HepG2 (cell line): Measurements from ENCODE around the gene DMAC1. TPM values are rescaled to one million over a fixed set of nuclear protein-coding genes. Genes with fewer than 3 reads are reported as not detected.

ENCODE experiments used
- ATAC-seq: fragments of 200-7000 bp; cut with Tn5 transposase; 3 replicates; pipeline ENCODE4 v1.9.1; 2020; ENCODE audit warnings: mild to moderate bottlenecking, moderate library complexity
- BruUV-seq: library from RNA; stranded (reverse); fragments of 400-500 nt; replicated peaks from 2 replicates; lab custom pipeline; 2021; lab: Mats Ljungman, UMichigan
- CTCF ChIA-PET: fragments of 300-600 bp; formaldehyde crosslinking; extraction: SDS; loops from one replicate; lab custom pipeline; 2021; ENCODE audit warnings: low total read pairs, inconsistent platforms, low intra/inter-chr PET ratio; lab: Yijun Ruan, JAX
- POLR2A ChIA-PET: fragments of 350-600 bp; sonication (Branson Sonifier 250); formaldehyde crosslinking; loops from one replicate; lab custom pipeline; 2020; ENCODE audit warnings: antibody characterized with exemption, inconsistent platforms; lab: Yijun Ruan, JAX
- DNase-seq: peaks from one replicate; pipeline ENCODE4 v3.0.0-alpha.2; 2015; ENCODE audit warnings: low spot score
- FAIRE-seq: peaks from 3 replicates; lab custom pipeline; 2011; peaks lifted over from hg19 to GRCh38; lab: Jason Lieb, UNC
- H2AFZ ChIP-seq: one replicate; pipeline ENCODE4 v1.6.1; 2011; ENCODE audit warnings: low read length, inconsistent platforms
- H3K27ac ChIP-seq: fragments of 300-600 bp; 3 replicates; pipeline ENCODE4 v1.8.0; 2011; ENCODE audit warnings: mixed run types, mild to moderate bottlenecking, mixed read lengths, low read length, inconsistent platforms; ENCODE audit not compliant: insufficient read depth; ENCODE audit errors: extremely low read length
- H3K27me3 ChIP-seq, 2 experiments: fragments of 200-600 bp in 1 of 2; 2 replicates in 1 of 2; 3 replicates in 1 of 2; pipeline versions ENCODE4 v1.6.0 to v1.8.0; 2011; ENCODE audit warnings: low read length in 2 of 2, mild to moderate bottlenecking in 2 of 2, moderate library complexity in 2 of 2, inconsistent platforms in 1 of 2; ENCODE audit not compliant: insufficient read depth in 2 of 2, control insufficient read depth in 1 of 2
- H3K36me3 ChIP-seq, 2 experiments: fragments of 200-600 bp in 1 of 2; replicated peaks in 1 of 2; 2 replicates in 1 of 2; 3 replicates in 1 of 2; pipeline versions ENCODE4 v1.5.1 to v1.8.0; 2011; ENCODE audit warnings: low read length in 2 of 2, inconsistent platforms in 1 of 2; ENCODE audit not compliant: insufficient read depth in 2 of 2, control insufficient read depth in 1 of 2
- H3K4me1 ChIP-seq: 2 replicates; pipeline ENCODE4 v1.5.1; 2012; ENCODE audit warnings: low read length, inconsistent platforms; ENCODE audit not compliant: insufficient read depth
- H3K4me2 ChIP-seq: 2 replicates; pipeline ENCODE4 v1.6.0; 2011; ENCODE audit warnings: low read depth, low read length, inconsistent platforms
- H3K4me3 ChIP-seq, 3 experiments: fragments of 200-600 bp in 1 of 3; sonication (generic), shearing (Covaris generic) in 1 of 3; replicated peaks in 1 of 3; 2 replicates each; pipeline ENCODE4 v1.5.1; 2011 to 2016; ENCODE audit warnings: low read length in 3 of 3, inconsistent platforms in 2 of 3, low read depth in 2 of 3, mild to moderate bottlenecking in 2 of 3, control low read depth in 1 of 3, mixed read lengths in 1 of 3; ENCODE audit not compliant: insufficient read depth in 1 of 3
- H3K79me2 ChIP-seq: one replicate; pipeline ENCODE4 v1.6.1; 2011; ENCODE audit warnings: low read length, inconsistent platforms; ENCODE audit not compliant: insufficient read depth
- H3K9ac ChIP-seq: 2 replicates; pipeline ENCODE4 v1.6.0; 2011; ENCODE audit warnings: mild to moderate bottlenecking, low read depth, low read length, inconsistent platforms; ENCODE audit not compliant: insufficient read depth
- H3K9me3 ChIP-seq: 2 replicates; pipeline ENCODE4 v1.5.1; 2012; ENCODE audit warnings: mild to moderate bottlenecking, low read length
- H4K20me1 ChIP-seq: 2 replicates; pipeline ENCODE4 v1.6.0; 2011; ENCODE audit warnings: inconsistent platforms, mild to moderate bottlenecking, low read length, moderate library complexity; ENCODE audit not compliant: insufficient read depth
- ELF1 ChIP-seq: sonication (generic); formaldehyde crosslinking; IDR thresholded peaks from 2 replicates; pipeline ENCODE4 v1.4.0; 2020; ENCODE audit warnings: missing genetic modification reagents
- FOXK2 ChIP-seq: fragments of 450-650 bp; IDR thresholded peaks from 2 replicates; pipeline ENCODE4 v1.6.1; 2016
- HNRNPH1 ChIP-seq: fragments of 200-400 bp; formaldehyde crosslinking; optimal IDR thresholded peaks from 2 replicates; pipeline ENCODE3; 2017; ENCODE audit warnings: mild to moderate bottlenecking, low read depth, low read length
- IKZF1 ChIP-seq: fragments of 450-650 bp; IDR thresholded peaks from 2 replicates; pipeline ENCODE4 v1.7.1; 2016
- KAT2B ChIP-seq: fragments of 150-350 bp; IDR thresholded peaks from 2 replicates; pipeline ENCODE4 v1.6.1; 2014; ENCODE audit warnings: low read depth, low read length, borderline replicate concordance
- MED8 ChIP-seq: sonication (generic); formaldehyde crosslinking; IDR thresholded peaks from 2 replicates; pipeline ENCODE4 v1.8.1; 2023; ENCODE audit warnings: mild to moderate bottlenecking, missing genetic modification reagents; ENCODE audit not compliant: insufficient replicate concordance
- SRSF9 ChIP-seq: fragments of 200-400 bp; formaldehyde crosslinking; IDR thresholded peaks from 2 replicates; pipeline ENCODE4 v1.6.1; 2018; ENCODE audit warnings: borderline replicate concordance, mild to moderate bottlenecking, low read depth, low read length; ENCODE audit not compliant: insufficient read depth, poor library complexity, severe bottlenecking
- TEF ChIP-seq: sonication (generic); formaldehyde crosslinking; IDR thresholded peaks from 2 replicates; pipeline ENCODE4 v1.5.0; 2020; ENCODE audit warnings: missing genetic modification reagents
- YEATS4 ChIP-seq: sonication (generic); formaldehyde crosslinking; IDR thresholded peaks from 2 replicates; pipeline ENCODE4 v1.4.0; 2020; ENCODE audit warnings: missing genetic modification reagents, borderline replicate concordance
- ZBTB25 ChIP-seq: IDR thresholded peaks from 2 replicates; pipeline ENCODE4 v1.6.1; 2018; ENCODE audit warnings: missing genetic modification reagents
- ZIK1 ChIP-seq: sonication (generic); formaldehyde crosslinking; IDR thresholded peaks from 2 replicates; pipeline ENCODE4 v1.5.0; 2020; ENCODE audit warnings: mild to moderate bottlenecking, low read depth, missing genetic modification reagents, borderline replicate concordance
- ZNF207 ChIP-seq: fragments of 450-650 bp; IDR thresholded peaks from 2 replicates; pipeline ENCODE4 v1.6.1; 2016; ENCODE audit warnings: antibody characterized with exemption, borderline replicate concordance
- ZNF362 ChIP-seq: sonication (generic); formaldehyde crosslinking; IDR thresholded peaks from 2 replicates; pipeline ENCODE4 v1.4.0; 2020; ENCODE audit warnings: missing genetic modification reagents, mild to moderate bottlenecking, borderline replicate concordance
- ZNF382 ChIP-seq: sonication (generic); formaldehyde crosslinking; IDR thresholded peaks from 2 replicates; pipeline ENCODE4 v1.5.0; 2020; ENCODE audit warnings: missing genetic modification reagents, mild to moderate bottlenecking, borderline replicate concordance
- ZNF609 ChIP-seq: sonication (generic); formaldehyde crosslinking; IDR thresholded peaks from 2 replicates; pipeline ENCODE4 v1.4.0; 2020; ENCODE audit warnings: mild to moderate bottlenecking, missing genetic modification reagents, borderline replicate concordance
- WGBS: methylation state at CpG from one replicate; pipeline ENCODE4 v1.1.6; 2017; ENCODE audit warnings: low lambda C conversion rate; 5-methylcytosine and 5-hydroxymethylcytosine counted together
- in situ Hi-C: cut with HindIII; loops from 2 replicates; pipeline ENCODE4 v1.10.0; 2017; ENCODE audit warnings: low pct_unique_long_range_greater_than_20kb; ENCODE audit not compliant: extremely low pct_ligation_motif_present
- intact Hi-C: fragments of 100-400 bp; cut with micrococcal nuclease; formaldehyde crosslinking; loops from one replicate; pipeline ENCODE4 v1.10.0; 2022; ENCODE audit not compliant: unreplicated experiment
- polyA plus RNA-seq, 8 experiments: library from polyadenylated mRNA; depleted of rRNA in 3 of 8; stranded (reverse) in 7 of 8; unstranded in 1 of 8; fragments of >200 nt; fragmentation: Illumina TruSeq in 4 of 8; extraction: Trizol in 4 of 8; gene quantifications; 2 replicates each; pipeline versions ENCODE4 v1.2.1 to v1.2.3, GENCODE V29; 2011 to 2016; ENCODE audit warnings: low read depth in 4 of 8, missing spikeins in 1 of 8, mixed read lengths in 1 of 8; ENCODE audit not compliant: insufficient read depth in 1 of 8
- total RNA-seq, 5 experiments: library from RNA; depleted of rRNA; stranded (reverse); fragments of >200 nt; fragmentation: Illumina TruSeq; extraction: Trizol; gene quantifications; 2 replicates each; pipeline ENCODE4 v1.2.3, GENCODE V29; 2016; ENCODE audit warnings: low read depth in 1 of 5

Gene DMAC1
- total and polyA plus RNA-seq, 2 of the 13 experiments (the other 11 are each of a cell fraction or from before 2014, with no cell fraction given) = 44.3 to 72.9 TPM

DNA sequence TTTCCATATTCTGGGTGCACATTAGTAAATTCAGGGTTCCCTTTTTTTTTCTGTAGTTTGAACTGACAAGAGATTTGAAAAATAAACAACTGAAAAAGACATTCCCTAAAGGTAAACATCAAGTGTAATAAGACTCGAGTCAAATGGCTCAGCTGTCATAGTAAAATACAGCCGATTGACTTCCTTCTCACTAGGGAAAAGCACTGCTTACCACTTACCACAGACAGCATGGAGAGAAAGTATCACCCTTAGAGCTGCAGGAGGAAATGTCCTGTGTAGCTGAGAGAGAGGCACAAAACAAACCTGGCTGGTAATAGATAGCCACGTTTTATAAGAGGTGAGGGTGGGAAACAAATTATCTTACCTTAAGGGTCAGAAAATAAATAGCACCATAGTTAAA is 12.1 kb upstream of the DMAC1 start:
- no peak overlapping the region for H3K4me2 ChIP-seq

More for the DNA sequence above, 12.1 kb upstream of the DMAC1 start:
- WGBS = 0% methylated on average over 3 of the region's 3 CpGs
- ChIA-PET CTCF (no interaction called here), POLR2A (no interaction called here)
- DNase-seq = no peak
- Histone ChIP-seq H3K4me1 (no peaks in the 10 kb centered on the region), H3K4me3 (no peak overlapping the region), H3K36me3 (no peaks in the 10 kb centered on the region), H3K27me3 (no peaks in the 10 kb centered on the region), H4K20me1 (no peaks in the 10 kb centered on the region), H2AFZ (no peak overlapping the region), H3K9me3 (no peaks in the 10 kb centered on the region), H3K9ac (no peak overlapping the region), H3K79me2 (no peaks in the 10 kb centered on the region), H3K27ac (no peak overlapping the region)
- ATAC-seq = no peak
- BruUV-seq = no TSS peak
- FAIRE-seq = no peak
- TF ChIP-seq YEATS4 (no peak), ZNF362 (CRISPR knock-in tag) (no peak), TEF (CRISPR knock-in tag) (no peak), MED8 (CRISPR knock-in tag) (no peak), ELF1 (no peak), FOXK2 (no peak), ZIK1 (CRISPR knock-in tag) (no peak), IKZF1 (no peak), SRSF9 (no peak), ZNF382 (CRISPR knock-in tag) (no peak), HNRNPH1 (no peak), ZNF609 (CRISPR knock-in tag) (no peak), KAT2B (no peak), ZBTB25 (no peak), ZNF207 (no peak)
- in situ Hi-C loops = no loop called here
- intact Hi-C loops = no loop called here
